Measurements from ENCODE around the gene DAW1.
A peak's percentile ranks its signal among the peaks of the same experiment; 100 is the strongest.

The DAW1 gene, protein sequence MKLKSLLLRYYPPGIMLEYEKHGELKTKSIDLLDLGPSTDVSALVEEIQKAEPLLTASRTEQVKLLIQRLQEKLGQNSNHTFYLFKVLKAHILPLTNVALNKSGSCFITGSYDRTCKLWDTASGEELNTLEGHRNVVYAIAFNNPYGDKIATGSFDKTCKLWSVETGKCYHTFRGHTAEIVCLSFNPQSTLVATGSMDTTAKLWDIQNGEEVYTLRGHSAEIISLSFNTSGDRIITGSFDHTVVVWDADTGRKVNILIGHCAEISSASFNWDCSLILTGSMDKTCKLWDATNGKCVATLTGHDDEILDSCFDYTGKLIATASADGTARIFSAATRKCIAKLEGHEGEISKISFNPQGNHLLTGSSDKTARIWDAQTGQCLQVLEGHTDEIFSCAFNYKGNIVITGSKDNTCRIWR

GRCh38 chr2:227871375-227871791 is at the start of gene DAW1:
Gene DAW1, plus strand, starts transcription at chr2:227871631. Its CDS starts 59 bp downstream, at chr2:227871690.
- no peak for DNase-seq (ENCODE audit: low spot score)
- peak within 1 kb of the TSS; percentile 70 for H3K27ac ChIP-seq
- TF ChIP-seq CTCF (conservative IDR thresholded peaks at IDR 0.05; ENCODE audit: low read depth), result no peak
- POLR2A ChIA-PET (ENCODE audit: low non-redundant PET), result no interaction called here
- CTCF ChIA-PET, result interaction anchor here (1.2 kb wide), 1 partner anchor 97 kb away, joined by 6 read pairs; no protein-coding TSS in a partner anchor

DNA sequence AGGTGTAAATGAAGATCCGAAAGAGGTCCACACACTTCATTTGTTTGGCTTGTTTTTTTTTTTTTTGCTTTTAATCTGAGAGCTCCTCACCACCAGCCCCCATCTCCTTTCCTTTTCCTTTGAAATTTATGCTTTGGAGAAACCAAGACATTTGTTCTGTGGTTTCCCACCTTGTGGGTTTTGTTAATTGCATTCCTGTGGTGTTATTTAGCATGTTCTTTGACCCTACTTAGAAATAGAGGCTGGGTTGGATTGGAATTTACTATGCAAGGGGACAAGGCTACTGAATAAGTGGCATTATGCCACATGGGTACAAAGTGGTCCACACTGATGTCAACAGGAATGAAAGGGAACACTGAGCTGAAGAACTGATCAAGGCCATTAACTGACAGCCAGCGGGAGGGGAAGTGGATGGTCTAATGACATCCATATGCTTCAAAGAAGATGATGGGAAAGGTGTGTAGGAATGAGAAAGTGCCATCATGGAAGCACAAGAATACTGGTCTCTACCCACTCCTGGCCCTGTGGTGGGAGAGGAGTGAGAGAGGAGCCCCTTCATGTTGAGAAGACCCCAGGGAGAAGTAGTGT is 48.9 kb upstream of the DAW1 start:
- DNase-seq (ENCODE audit: low spot score), result no peak
- CTCF ChIA-PET, result no interaction called here
- no peak overlapping the region for H3K27ac ChIP-seq

DNA sequence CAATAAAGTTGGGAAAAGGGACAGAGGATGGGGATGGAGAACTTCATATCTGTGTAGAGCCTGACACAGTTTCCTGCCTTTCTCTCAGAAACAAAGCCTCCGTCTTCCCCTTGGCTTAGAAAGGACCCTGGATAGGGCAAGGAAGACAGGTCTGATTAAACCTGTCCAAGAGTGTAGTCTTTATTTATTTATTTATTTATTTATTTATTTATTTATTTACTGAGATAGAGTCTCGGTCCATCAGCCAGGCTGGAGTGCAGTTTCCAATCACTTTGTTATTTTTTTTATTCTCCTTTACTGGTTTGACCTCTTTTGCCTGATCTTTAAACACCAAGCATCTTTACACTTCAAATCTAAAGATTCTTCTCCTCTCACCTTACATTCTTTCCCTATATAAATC is 47.5 kb upstream of the DAW1 start:
- CTCF ChIA-PET, result no interaction called here

More for the DNA sequence above, 48.9 kb upstream of the DAW1 start:
- no peak for TF ChIP-seq CTCF (conservative IDR thresholded peaks at IDR 0.05; ENCODE audit: low read depth)
- POLR2A ChIA-PET (ENCODE audit: low non-redundant PET), result no interaction called here

DNA sequence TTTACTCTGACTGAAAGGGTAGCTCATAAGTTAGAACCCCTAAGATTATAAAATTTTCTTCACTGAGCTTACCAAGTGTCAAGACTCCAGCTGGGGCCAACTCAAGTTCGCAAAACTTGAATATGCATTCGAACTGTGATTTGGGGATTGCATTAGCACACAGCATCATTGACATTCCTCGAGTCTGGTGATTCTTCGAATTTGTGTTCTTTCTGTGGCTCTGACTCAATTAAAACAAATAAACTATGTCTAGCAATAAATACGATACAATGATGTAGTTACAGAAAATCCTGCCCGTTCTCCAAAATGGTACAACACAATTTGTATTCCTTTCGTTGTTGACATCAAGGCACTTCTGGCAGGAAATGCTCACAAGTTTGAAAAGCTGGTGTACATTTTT is 46.7 kb upstream of the DAW1 start:
- ChIA-PET POLR2A (ENCODE audit: low non-redundant PET) (no interaction called here), CTCF (no interaction called here)
- H3K27ac ChIP-seq, result no peak overlapping the region
- TF ChIP-seq CTCF (conservative IDR thresholded peaks at IDR 0.05; ENCODE audit: low read depth), result no peak
- no peak for DNase-seq (ENCODE audit: low spot score)

More for the DNA sequence above, 47.5 kb upstream of the DAW1 start:
- no peak for DNase-seq (ENCODE audit: low spot score)
- TF ChIP-seq CTCF (conservative IDR thresholded peaks at IDR 0.05; ENCODE audit: low read depth), result no peak
- POLR2A ChIA-PET (ENCODE audit: low non-redundant PET), result no interaction called here
- H3K27ac ChIP-seq, result no peak overlapping the region

- DNase-seq (ENCODE audit: low spot score), result no peak
- H3K27ac ChIP-seq, result peak overlapping the region; percentile 86
- TF ChIP-seq CTCF (conservative IDR thresholded peaks at IDR 0.05; ENCODE audit: low read depth), result no peak
- ChIA-PET POLR2A (ENCODE audit: low non-redundant PET) (no interaction called here), CTCF (no interaction called here)
Observed at GRCh38 chr2:227826019-227826521, 45.4 kb upstream of the DAW1 start.

DNA sequence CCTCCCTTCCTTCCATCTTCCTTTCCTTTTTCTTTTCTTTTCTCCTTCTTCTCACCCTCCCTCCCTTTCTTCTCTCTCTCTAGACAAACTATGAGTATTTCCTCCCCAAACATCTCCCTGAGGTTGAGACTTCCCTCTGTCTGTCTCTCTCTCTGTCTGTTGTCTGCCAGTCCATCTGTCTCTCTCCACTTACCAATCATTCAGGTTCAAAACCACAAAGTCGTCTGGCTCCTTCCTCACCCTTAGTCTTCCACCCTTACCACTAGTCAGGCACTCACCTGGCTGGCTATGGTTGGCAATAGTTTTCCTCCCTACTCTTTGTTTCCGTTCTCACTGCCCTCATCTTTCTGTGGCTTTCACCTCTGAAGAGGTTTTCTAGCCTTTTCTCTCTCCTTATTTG is 44.9 kb upstream of the DAW1 start:
- ChIA-PET POLR2A (ENCODE audit: low non-redundant PET) (no interaction called here), CTCF (no interaction called here)
- H3K27ac ChIP-seq, result peak overlapping the region; percentile 86
- no peak for DNase-seq (ENCODE audit: low spot score)
- no peak for TF ChIP-seq CTCF (conservative IDR thresholded peaks at IDR 0.05; ENCODE audit: low read depth)

Data from RWPE1 (cell line).